Heart right ventricle (tissue), 16 donors: ENCODE data around the gene GDPD5. TPM values are rescaled to one million over a fixed set of nuclear protein-coding genes. Genes with fewer than 3 reads are reported as not detected.

Source experiments
- ATAC-seq, 8 donors: fragments of 200-7000 bp; cut with Tn5 transposase; one replicate each; pipeline ENCODE4 v1.9.1; 2020; ENCODE audit warnings: mild to moderate bottlenecking in 8 of 8, moderate library complexity in 8 of 8, moderate number of reproducible peaks in 1 of 8
- DNase-seq, 2 donors: peaks; one replicate each; pipeline ENCODE4 v3.0.0-alpha.2; 2020
- H3K27ac ChIP-seq, 10 donors: fragments of 200-600 bp; sonication (generic) in 2 of 10; one replicate each; pipeline versions ENCODE4 v1.5.0 to v1.8.0; 2020 to 2022; ENCODE audit warnings: mild to moderate bottlenecking in 3 of 10
- H3K27me3 ChIP-seq, 7 donors: fragments of 200-600 bp; one replicate each; pipeline ENCODE4 v1.8.0; 2021 to 2022; ENCODE audit warnings: mild to moderate bottlenecking in 2 of 7
- H3K36me3 ChIP-seq, 9 donors: fragments of 200-600 bp; sonication (generic) in 1 of 9; one replicate each; pipeline versions ENCODE4 v1.5.0 to v1.8.0; 2020 to 2022; ENCODE audit warnings: mild to moderate bottlenecking in 2 of 9
- H3K4me1 ChIP-seq, 9 donors: fragments of 200-600 bp; sonication (generic) in 1 of 9; one replicate each; pipeline versions ENCODE4 v1.5.0 to v1.8.0; 2020 to 2022; ENCODE audit warnings: mild to moderate bottlenecking in 4 of 9
- H3K4me3 ChIP-seq, 10 donors: fragments of 200-600 bp; sonication (generic) in 2 of 10; one replicate each; pipeline versions ENCODE4 v1.5.0 to v1.8.0; 2020 to 2022; ENCODE audit warnings: mild to moderate bottlenecking in 7 of 10, moderate library complexity in 2 of 10
- H3K9me3 ChIP-seq, 11 donors: fragments of 200-600 bp in 10 of 11; sonication (generic) in 2 of 11; one replicate each; pipeline versions ENCODE4 v1.5.0 to v1.8.0; 2013 to 2022; ENCODE audit warnings: mild to moderate bottlenecking in 2 of 11, control low read depth in 1 of 11, moderate library complexity in 1 of 11
- CTCF ChIP-seq, 9 donors: fragments of 200-600 bp; sonication (generic) in 2 of 9; IDR thresholded peaks; one replicate each; pipeline versions ENCODE4 v1.5.0 to v1.8.0; 2021 to 2022; ENCODE audit warnings: antibody characterized with exemption in 9 of 9, mild to moderate bottlenecking in 5 of 9, moderate library complexity in 1 of 9
- WGBS, 2 donors: extraction: QIAGEN DNeasy Blood & Tissue Kit; methylation state at CpG; one replicate each; pipeline ENCODE4 v1.1.7; 2013; ENCODE audit warnings: inconsistent platforms in 1 of 2; 5-methylcytosine and 5-hydroxymethylcytosine counted together
- intact Hi-C, 10 donors: fragments of 100-400 bp; cut with DNase I; formaldehyde crosslinking; loops; one replicate each; pipeline versions ENCODE4 v1.11.1 to v1.14.2; 2022
- polyA plus RNA-seq, 2 donors: library from polyadenylated mRNA; stranded (reverse); fragments of 200-250 nt; gene quantifications; one replicate each; pipeline ENCODE4 v1.2.3, GENCODE V29; 2013
- total RNA-seq, 10 donors: library from RNA; stranded (reverse); fragmentation: NEBNext Ultra II Directional in 3 of 10; extraction: Animal tissue kit (Norgen Biotek cat#: 25700) in 3 of 10; gene quantifications; one replicate each; pipeline versions ENCODE4 v1.2.1 to v1.2.4, GENCODE V29; 2021 to 2023
- donor health status: Arrhythmogenic right ventricular cardiomyopathy.
- donor health status: ischemic (EF 13 %, LVEDD 7.1; RV severe dilation, severe dysfunction).
- donor health status: healthy with polysubstance abuse.
- donor health status: DM: no; HTN: yes; CAD: no.
- donor health status: DM: no; HTN: no; CAD: no.
- donor health status: ischemic (EF 25% LVEDD 6.9; RV normal size, moderate dysfunction).
- donor health status: ischemic (EF 25% LVEDD 5.7; RV mildly dilated, moderate dysfunction).
- donor health status: healthy.
- donor health status: DM: yes; HTN: yes; CAD: no.
- donor health status: Ischemic cardiomyopathy.
- donor health status: ischemic (EF 35%, LVEDD 5.7; RV mildly dilated, moderate dysfunction).
- donor health status: nonischemic (EF 11% LVEDD 7.7; RV severe dilation, severe dysfunction).
- donor health status: DM: yes; HTN: yes; CAD: no.
- donor health status: PGD.
- donor health status: ischemic (EF 29% LVEDD 5.4; RV normal size, mild dysfunction).
- donor health status: nonischemic (EF 23%, LVEDD 6.1; RV moderate dilation, normal function).

GDPD5 gene
- total and polyA plus RNA-seq, 12 donors: 3.3 to 10.3 (median 4.1) TPM

GRCh38 chr11:75443043-75443442 is 82.7 kb downstream of the GDPD5 start:
- ATAC-seq (no peak), DNase-seq (no peak)
- Histone ChIP-seq H3K9me3 (no peaks in the 10 kb centered on the region), H3K27ac (no peak overlapping the region), H3K36me3 (no peaks in the 10 kb centered on the region), H3K4me3 (no peak overlapping the region), H3K4me1 (peaks cover 0 to 7% (median 0%) of the 10 kb centered on the region in 9 donors), H3K27me3 (no peaks in the 10 kb centered on the region)
- intact Hi-C loops: loop anchor here in 2 of 10 donors (10.0 kb wide), 1 partner anchor 48 kb away; the partner anchor contains the start of gene RPS3 (in 2 of the 2)
- WGBS, 2 donors: 86 to 92% methylated on average over 12 of the region's 12 CpGs
- no peak for TF ChIP-seq CTCF (IDR thresholded peaks at IDR 0.05)

- ATAC-seq: peak in 1 of 8 donors; percentile 8
- no peak overlapping the region for H3K27ac ChIP-seq
- DNase-seq: no peak
- intact Hi-C loops: loop anchor here in 2 of 10 donors (10.0 kb wide), 1 partner anchor 48 kb away; the partner anchor contains the start of gene RPS3 (in 2 of the 2)
- H3K4me1 ChIP-seq: peaks cover 0 to 7% (median 0%) of the 10 kb centered on the region in 9 donors
- no peaks in the 10 kb centered on the region for H3K27me3 ChIP-seq
- H3K36me3 ChIP-seq: no peaks in the 10 kb centered on the region
- WGBS, 2 donors: 87% methylated on average over 15 of the region's 15 CpGs
- H3K4me3 ChIP-seq: no peak overlapping the region
- TF ChIP-seq CTCF (IDR thresholded peaks at IDR 0.05): no peak
- H3K9me3 ChIP-seq: no peaks in the 10 kb centered on the region
These were observed 83.4 kb downstream of the GDPD5 start for GRCh38 chr11:75442161-75442885.

GRCh38 chr11:75441804-75442132 is 84.0 kb downstream of the GDPD5 start:
- Histone ChIP-seq H3K9me3 (no peaks in the 10 kb centered on the region), H3K4me1 (peaks cover 0 to 7% (median 0%) of the 10 kb centered on the region in 9 donors), H3K27me3 (no peaks in the 10 kb centered on the region), H3K36me3 (peaks cover 0 to 1% (median 0%) of the 10 kb centered on the region in 9 donors), H3K27ac (no peak overlapping the region), H3K4me3 (no peak overlapping the region)
- TF ChIP-seq CTCF (IDR thresholded peaks at IDR 0.05): no peak
- intact Hi-C loops: loop anchor here in 2 of 10 donors (10.0 kb wide), 1 partner anchor 47 kb away; the partner anchor contains the start of gene RPS3 (in 2 of the 2)
- peak in 1 of 2 donors; percentile 34 for DNase-seq
- WGBS, 2 donors: 49 to 73% methylated on average over 7 of the region's 7 CpGs
- ATAC-seq: peak in 5 of 8 donors; percentile 28 to 81 (median 74)

GRCh38 chr11:75440960-75441803 is 84.6 kb downstream of the GDPD5 start:
- H3K27me3 ChIP-seq: no peaks in the 10 kb centered on the region
- no peaks in the 10 kb centered on the region for H3K9me3 ChIP-seq
- WGBS, 2 donors: 91 to 92% methylated on average over 27 of the region's 27 CpGs
- H3K4me1 ChIP-seq: peaks cover 0 to 7% (median 0%) of the 10 kb centered on the region in 9 donors
- no peak for TF ChIP-seq CTCF (IDR thresholded peaks at IDR 0.05)
- peak in 2 of 8 donors; percentile 9 to 29 for ATAC-seq
- H3K27ac ChIP-seq: no peak overlapping the region
- no peak for DNase-seq
- no peak overlapping the region for H3K4me3 ChIP-seq
- peaks cover 0 to 3% (median 0%) of the 10 kb centered on the region in 9 donors for H3K36me3 ChIP-seq
- intact Hi-C loops: loop anchor here in 2 of 10 donors (10.0 kb wide), 1 partner anchor 46 kb away; the partner anchor contains the start of gene RPS3 (in 2 of the 2)
